Dendritic cell treated with granulocyte-macrophage colony-stimulating factor and Interleukin-4, amounts not matched to agents 40 ng/mL and 50 ng/mL, for 4 days (primary cell): ENCODE measurements around the gene ULK3.
"Not testable (repeated sequence)": the region's sequence is repeated elsewhere in the genome, so short reads cannot be mapped to it uniquely, and the experiment has no call there.

ENCODE experiments used
- H3K27ac Mint-ChIP-seq: one replicate; pipeline ENCODE4 v1.8.0; 2022; ENCODE audit warnings: mild to moderate bottlenecking, mixed read lengths
- H3K27me3 Mint-ChIP-seq: one replicate; pipeline ENCODE4 v1.8.0; 2022; ENCODE audit warnings: mild to moderate bottlenecking, mixed read lengths
- H3K36me3 Mint-ChIP-seq: one replicate; pipeline ENCODE4 v1.8.0; 2022; ENCODE audit warnings: low read depth, mixed read lengths
- H3K4me1 Mint-ChIP-seq: one replicate; pipeline ENCODE4 v1.8.0; 2022; ENCODE audit warnings: low read depth, mixed read lengths
- H3K4me3 Mint-ChIP-seq: one replicate; pipeline ENCODE4 v1.8.0; 2022; ENCODE audit warnings: mild to moderate bottlenecking, moderate library complexity, mixed read lengths
- H3K9me3 Mint-ChIP-seq: one replicate; pipeline ENCODE4 v1.8.0; 2022; ENCODE audit warnings: mixed read lengths
- intact Hi-C: fragments of 100-400 bp; cut with micrococcal nuclease; formaldehyde crosslinking; loops from one replicate; pipeline ENCODE4 v1.15.0; 2022

ULK3 gene, protein sequence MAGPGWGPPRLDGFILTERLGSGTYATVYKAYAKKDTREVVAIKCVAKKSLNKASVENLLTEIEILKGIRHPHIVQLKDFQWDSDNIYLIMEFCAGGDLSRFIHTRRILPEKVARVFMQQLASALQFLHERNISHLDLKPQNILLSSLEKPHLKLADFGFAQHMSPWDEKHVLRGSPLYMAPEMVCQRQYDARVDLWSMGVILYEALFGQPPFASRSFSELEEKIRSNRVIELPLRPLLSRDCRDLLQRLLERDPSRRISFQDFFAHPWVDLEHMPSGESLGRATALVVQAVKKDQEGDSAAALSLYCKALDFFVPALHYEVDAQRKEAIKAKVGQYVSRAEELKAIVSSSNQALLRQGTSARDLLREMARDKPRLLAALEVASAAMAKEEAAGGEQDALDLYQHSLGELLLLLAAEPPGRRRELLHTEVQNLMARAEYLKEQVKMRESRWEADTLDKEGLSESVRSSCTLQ

DNA sequence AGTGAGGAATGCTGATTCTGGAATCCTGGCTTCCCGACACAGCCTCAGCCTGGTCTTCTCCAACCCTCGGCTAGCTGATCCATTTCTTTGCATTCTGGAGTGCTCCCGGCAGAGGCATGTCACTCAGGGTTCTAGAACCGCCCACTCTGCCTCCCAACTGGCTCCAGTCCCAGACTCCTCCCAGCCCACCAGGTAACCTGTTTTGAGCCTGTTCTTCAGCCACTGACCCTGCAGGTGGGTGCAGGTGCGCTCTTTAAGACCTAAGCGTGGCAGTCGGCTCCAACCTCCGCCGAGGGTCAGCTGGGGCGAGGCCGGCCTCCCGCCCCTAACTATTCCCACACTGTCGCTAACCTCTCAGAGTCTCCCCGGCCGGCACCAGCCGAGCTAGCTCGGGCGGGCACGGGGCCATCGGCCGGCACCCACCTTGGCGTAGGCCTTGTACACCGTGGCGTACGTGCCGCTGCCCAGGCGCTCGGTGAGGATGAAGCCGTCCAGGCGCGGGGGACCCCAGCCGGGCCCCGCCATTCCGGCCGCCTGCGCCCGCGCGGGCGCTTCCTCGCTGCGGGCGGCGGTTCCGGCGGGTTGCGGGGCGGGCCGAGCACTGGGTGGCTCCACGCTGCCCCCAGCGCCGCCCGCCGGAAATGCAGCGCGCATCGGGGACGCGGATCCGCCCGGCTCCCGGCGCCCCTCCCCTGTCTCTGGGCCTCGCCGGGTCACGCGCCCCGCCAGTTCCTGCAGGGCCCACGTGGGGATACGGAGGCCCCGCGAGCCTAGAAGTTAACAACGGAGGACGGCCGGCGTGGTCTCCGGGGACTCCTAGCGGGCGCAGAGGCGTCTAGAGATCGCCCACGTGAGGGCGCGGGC, at the start of gene ULK3:
Gene ULK3, minus strand, starts transcription at position 576 of the 864 bp plus-strand sequence. Its CDS starts 51 bp downstream, at position 525.
- peaks cover 42% of the 10 kb centered on the region for H3K4me1 Mint-ChIP-seq
- H3K9me3 Mint-ChIP-seq: no peaks in the 10 kb centered on the region
- peaks cover 87% of the 10 kb centered on the region for H3K36me3 Mint-ChIP-seq
- H3K27ac Mint-ChIP-seq: peak within 1 kb of the TSS; percentile 83
- H3K4me3 Mint-ChIP-seq: peak within 1 kb of the TSS; percentile 87
- no peaks in the 10 kb centered on the region for H3K27me3 Mint-ChIP-seq
- intact Hi-C loops: loop anchor here (1.0 to 5.0 kb wide), 3 partner anchors 58 to 94 kb away; partner anchors contain the start of genes COX5A and FAM219B

DNA sequence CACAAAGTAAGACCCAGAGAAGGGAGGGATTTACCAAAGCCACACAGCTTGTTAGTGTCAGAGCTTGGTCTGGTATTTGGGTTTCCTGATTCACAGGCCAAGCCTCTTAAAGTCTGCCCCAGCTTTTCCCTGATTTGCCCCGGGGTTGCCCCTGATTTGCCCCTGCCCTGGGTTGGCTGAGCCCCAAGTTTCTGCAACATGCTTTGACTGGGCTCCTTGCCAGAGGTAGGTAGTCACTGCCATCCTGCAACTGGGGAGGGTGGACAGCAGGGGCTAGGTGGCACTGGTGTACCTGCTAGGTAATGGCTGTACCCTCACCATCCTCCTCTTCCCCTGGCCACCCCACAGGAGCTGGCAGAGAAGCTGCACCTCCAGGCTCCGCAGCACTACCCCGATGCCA, 49.4 kb upstream of the ULK3 start:
- Mint-ChIP-seq H3K36me3 (peaks cover 58% of the 10 kb centered on the region), H3K27me3 (no peaks in the 10 kb centered on the region), H3K4me1 (peaks cover 46% of the 10 kb centered on the region), H3K9me3 (no peaks in the 10 kb centered on the region), H3K4me3 (no peak overlapping the region), H3K27ac (no peak overlapping the region)
- intact Hi-C loops: no loop called here

DNA sequence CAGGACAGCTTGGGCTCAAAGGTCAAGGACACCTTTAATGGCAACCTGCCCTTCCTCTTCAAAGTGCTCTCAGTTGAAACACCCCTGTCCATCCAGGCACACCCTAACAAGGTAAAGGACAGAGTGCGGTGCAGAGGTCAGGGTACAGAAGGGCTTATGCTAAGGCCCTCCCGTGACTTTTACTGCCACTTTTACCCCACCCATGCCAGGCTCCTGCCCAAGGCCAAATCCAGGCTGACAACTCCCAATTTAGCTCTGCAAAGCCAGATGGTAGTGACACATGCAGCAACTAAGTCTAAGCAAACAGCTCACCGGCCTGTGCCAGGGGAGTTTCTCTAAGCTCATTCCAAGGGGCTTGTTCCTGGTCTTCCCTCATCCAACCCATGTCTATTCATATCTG, 48.5 kb upstream of the ULK3 start:
- Mint-ChIP-seq H3K27ac (no peak overlapping the region), H3K27me3 (no peaks in the 10 kb centered on the region), H3K4me3 (no peak overlapping the region), H3K4me1 (peaks cover 52% of the 10 kb centered on the region), H3K36me3 (peaks cover 50% of the 10 kb centered on the region), H3K9me3 (no peaks in the 10 kb centered on the region)
- intact Hi-C loops: loop anchor here (2.0 kb wide), 1 partner anchor 19 kb away; the partner anchor contains the start of gene SCAMP2

DNA sequence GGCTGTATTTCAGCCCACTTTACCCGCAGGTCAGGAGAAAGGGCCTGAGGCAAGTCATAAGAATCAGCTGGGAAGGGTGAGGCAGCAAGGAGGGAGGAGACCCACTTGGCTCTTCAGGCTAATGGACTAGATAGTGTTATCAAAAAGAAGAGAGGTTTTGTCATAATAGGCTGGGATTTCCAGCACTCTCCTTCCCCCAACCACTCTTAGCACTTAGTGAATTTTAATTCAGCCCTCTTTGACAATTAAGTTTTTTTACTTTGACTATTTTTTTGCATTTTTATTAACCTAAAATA, 47.7 kb upstream of the ULK3 start:
- Mint-ChIP-seq H3K9me3 (no peaks in the 10 kb centered on the region), H3K27ac (peak overlapping the region; percentile 78), H3K27me3 (no peaks in the 10 kb centered on the region), H3K36me3 (peaks cover 44% of the 10 kb centered on the region), H3K4me1 (peaks cover 61% of the 10 kb centered on the region), H3K4me3 (peak overlapping the region; percentile 83)
- intact Hi-C loops: loop anchor here (2.0 kb wide), 1 partner anchor 18 kb away; the partner anchor contains the start of gene SCAMP2

DNA sequence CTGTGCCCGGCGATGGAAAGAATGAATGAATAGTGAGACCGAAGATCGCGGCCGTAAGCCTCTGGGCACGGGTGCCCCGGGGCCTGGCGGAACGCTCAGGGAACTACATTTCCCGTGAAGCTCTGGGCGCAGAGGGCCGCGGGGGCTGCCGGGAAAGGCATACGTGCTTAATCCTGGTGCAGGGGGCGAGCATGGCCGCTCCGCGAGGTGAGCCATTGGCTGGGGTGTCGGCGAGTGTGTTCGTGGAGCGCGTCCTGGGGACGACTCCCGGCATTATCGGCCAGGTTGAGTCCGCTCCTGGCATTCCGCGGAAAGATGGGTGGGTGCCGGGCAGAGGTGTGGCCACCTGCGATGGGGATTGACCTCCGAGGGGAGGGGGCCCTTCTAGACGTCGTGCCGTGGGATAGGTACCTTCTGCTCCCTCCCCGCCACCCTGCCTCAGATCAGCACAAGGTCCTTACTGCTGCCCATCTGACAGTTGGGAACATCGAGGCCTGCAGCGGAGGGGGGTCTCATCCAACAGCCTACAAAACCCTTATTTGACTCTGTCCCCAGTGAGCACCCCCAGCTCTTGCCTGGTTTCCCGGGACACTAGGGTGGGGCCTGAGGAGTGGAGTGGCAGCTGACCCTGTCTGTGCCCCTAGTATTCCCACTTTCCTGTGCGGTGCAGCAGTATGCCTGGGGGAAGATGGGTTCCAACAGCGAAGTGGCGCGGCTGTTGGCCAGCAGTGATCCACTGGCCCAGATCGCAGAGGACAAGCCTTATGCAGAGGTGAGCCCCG, 47.1 kb upstream of the ULK3 start, which contains the start of gene MPI:
Gene MPI, plus strand, starts transcription at position 160 of the 782 bp plus-strand sequence. Its CDS starts 32 bp downstream, at position 192.
- intact Hi-C loops: loop anchor here (2.0 kb wide), 1 partner anchor 17 kb away; the partner anchor contains the start of gene SCAMP2
- Mint-ChIP-seq H3K9me3 (no peaks in the 10 kb centered on the region), H3K27ac (peak within 1 kb of the TSS; percentile 78), H3K36me3 (peaks cover 44% of the 10 kb centered on the region), H3K4me1 (peaks cover 63% of the 10 kb centered on the region), H3K4me3 (peak within 1 kb of the TSS; percentile 83), H3K27me3 (no peaks in the 10 kb centered on the region)

DNA sequence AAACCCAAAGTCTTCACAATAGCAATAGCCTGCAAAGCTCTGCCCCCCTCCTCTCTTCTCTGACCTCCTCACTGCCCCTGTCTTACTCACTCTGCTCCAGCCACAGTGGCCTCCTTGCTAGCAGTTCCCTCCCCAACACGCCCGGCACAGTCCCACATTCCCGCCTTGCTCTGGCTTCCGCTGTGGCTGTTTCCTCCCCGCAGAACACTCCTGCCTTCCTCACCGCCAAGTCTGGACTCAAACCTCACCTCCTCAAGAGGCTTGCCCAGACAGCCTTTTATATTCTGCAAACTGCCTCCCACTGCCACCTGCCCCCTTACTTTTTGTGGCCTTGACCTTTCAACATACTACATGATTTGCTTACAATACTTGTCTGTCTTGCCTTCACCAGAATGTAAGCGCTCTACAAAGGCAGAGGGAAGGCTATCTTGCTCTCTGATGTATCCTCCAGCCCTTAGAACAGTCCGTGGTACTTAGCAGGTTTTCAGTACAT, 46.5 kb upstream of the ULK3 start:
- H3K4me1 Mint-ChIP-seq: peaks cover 70% of the 10 kb centered on the region
- H3K9me3 Mint-ChIP-seq: no peaks in the 10 kb centered on the region
- intact Hi-C loops: no loop called here
- H3K36me3 Mint-ChIP-seq: peaks cover 41% of the 10 kb centered on the region
- H3K27ac Mint-ChIP-seq: peak overlapping the region; percentile 78
- peak overlapping the region; percentile 83 for H3K4me3 Mint-ChIP-seq
- H3K27me3 Mint-ChIP-seq: no peaks in the 10 kb centered on the region

DNA sequence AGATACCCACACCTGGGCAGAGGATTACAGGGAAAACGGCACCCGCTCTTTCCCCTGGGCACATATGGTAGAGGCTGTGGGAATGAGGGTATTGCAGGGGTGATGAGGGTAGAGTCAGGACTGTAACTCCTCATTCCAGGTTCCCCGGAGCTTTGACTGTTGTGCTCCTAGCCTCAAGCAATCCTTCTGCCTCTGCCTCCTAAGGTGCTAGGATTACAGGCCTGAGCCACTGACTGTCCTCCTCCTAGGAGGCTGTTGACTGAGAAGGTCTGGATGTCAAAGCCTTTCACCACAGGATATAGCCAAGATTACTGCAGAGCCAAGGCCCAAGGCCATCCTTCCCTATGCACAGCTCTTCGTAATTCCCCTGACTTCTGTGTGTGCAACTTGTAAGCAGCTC, 45.8 kb upstream of the ULK3 start:
- no peaks in the 10 kb centered on the region for H3K9me3 Mint-ChIP-seq
- H3K4me1 Mint-ChIP-seq: peaks cover 74% of the 10 kb centered on the region
- intact Hi-C loops: no loop called here
- H3K4me3 Mint-ChIP-seq: peak overlapping the region; percentile 83
- peak overlapping the region; percentile 78 for H3K27ac Mint-ChIP-seq
- H3K36me3 Mint-ChIP-seq: peaks cover 34% of the 10 kb centered on the region
- H3K27me3 Mint-ChIP-seq: no peaks in the 10 kb centered on the region

DNA sequence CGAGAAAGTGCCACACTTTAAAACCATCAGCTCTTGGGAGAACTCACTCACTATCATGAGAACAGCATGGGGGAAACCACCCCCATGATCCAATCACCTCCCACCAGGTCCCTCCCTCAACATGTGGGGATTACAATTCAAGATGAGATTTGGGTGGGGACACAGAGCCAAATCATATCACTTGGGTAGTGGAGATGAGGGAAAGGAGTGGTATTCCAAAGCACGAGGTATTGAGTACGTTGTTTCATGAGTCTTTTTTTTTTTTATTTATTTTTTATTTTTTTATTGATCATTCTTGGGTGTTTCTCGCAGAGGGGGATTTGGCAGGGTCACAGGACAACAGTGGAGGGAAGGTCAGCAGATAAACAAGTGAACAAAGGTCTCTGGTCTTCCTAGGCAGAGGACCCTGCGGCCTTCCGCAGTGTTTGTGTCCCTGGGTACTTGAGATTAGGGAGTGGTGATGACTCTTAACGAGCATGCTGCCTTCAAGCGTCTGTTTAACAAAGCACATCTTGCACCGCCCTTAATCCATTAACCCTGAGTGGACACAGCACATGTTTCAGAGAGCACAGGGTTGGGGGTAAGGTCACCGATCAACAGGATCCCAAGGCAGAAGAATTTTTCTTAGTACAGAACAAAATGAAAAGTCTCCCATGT, 44.7 kb upstream of the ULK3 start:
- H3K4me3 Mint-ChIP-seq: not testable (repeated sequence)
- peaks cover 77% of the 10 kb centered on the region for H3K4me1 Mint-ChIP-seq

DNA sequence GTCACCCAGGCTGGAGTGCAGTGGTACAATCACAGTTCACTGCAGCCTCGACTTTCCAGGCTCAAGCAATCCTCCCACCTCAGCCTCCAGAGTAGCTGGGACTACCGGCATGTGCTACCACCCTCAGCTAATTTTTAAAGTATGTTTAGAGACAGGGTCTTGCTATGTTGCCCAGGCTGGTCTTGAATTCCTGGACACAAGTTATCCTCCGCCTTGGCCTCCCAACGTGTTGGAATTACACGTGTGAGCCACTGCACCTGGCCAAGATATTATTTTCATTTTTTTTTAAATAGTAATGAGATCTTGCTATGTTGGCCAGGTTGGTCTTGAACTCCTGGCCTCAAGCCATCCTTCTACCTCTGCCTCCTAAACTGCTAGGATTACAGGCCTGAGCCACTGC, 42.5 kb upstream of the ULK3 start:
- Mint-ChIP-seq H3K4me1 (peaks cover 62% of the 10 kb centered on the region), H3K9me3 (peaks cover 9% of the 10 kb centered on the region), H3K36me3 (peaks cover 7% of the 10 kb centered on the region), H3K4me3 (peak overlapping the region; percentile 51), H3K27me3 (no peaks in the 10 kb centered on the region), H3K27ac (peak overlapping the region; percentile 91)
- intact Hi-C loops: no loop called here

More for the DNA sequence above, 44.7 kb upstream of the ULK3 start:
- intact Hi-C loops, H3K9me3 Mint-ChIP-seq, H3K27me3 Mint-ChIP-seq: not testable (repeated sequence)
- peaks cover 23% of the 10 kb centered on the region for H3K36me3 Mint-ChIP-seq
- peak overlapping the region; percentile 53 for H3K27ac Mint-ChIP-seq

DNA sequence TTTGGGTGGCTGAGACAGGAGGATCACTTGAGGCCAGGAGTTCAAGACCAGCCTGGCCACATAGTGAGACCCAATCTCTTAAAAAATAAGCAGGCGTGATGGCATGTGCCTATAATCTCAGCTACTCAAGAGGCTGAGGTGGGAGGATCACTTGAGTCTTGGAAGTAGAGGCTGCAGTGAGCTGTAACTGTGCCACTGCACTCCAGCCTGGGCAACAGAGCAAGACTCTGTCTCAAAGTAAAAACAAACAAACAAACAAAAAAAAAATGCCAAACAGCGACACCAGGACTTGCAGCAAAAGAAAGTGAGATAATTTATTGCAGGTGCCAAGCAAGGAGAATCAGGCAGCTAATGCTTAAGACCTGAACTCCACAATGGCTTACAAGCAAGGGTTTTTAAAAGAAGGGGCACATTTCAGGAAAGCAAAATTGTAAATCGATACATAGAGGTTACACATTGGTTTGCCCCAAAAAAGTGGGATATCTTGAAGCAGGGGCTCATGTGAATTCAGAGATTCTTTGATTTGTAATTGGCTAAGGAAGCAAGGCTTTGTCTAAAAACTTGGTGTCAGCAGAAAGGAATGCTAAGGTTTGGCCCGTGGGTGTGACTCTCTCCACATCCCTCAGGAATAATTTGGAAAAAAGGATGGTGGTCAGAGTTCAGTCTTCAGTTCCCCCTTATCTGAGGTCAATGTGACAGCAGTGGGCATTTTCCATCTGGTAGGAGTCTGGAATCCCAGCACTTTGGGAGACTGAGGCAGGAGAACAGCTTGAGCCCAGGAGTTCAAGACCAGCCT, 41.7 kb upstream of the ULK3 start:
- H3K27ac Mint-ChIP-seq: peak overlapping the region; percentile 91
- H3K36me3 Mint-ChIP-seq: peaks cover under 1% of the 10 kb centered on the region
- peaks cover 54% of the 10 kb centered on the region for H3K4me1 Mint-ChIP-seq
- intact Hi-C loops: no loop called here
- H3K4me3 Mint-ChIP-seq: peak overlapping the region; percentile 44
- H3K27me3 Mint-ChIP-seq: no peaks in the 10 kb centered on the region
- H3K9me3 Mint-ChIP-seq: peaks cover 9% of the 10 kb centered on the region

DNA sequence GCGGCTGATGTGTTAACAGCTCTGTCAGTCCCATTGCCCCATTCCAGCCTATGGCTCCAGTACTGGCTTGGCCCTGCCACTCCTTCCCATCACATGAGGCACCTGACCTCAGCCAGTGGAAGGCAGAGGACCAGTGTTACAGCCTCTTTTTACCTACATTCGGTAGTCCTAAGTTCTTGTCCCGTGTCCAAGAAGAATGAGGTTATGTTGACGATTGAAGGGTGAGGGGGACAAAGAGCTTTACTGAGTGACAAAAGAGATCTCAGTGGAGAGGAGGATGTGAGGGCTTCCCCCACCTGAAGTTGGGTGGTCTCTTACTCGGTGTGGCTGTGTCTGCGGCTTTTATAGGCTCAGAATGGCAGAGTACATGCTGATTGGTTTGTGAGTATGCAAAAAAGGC, 39.6 kb upstream of the ULK3 start:
- H3K9me3 Mint-ChIP-seq: peaks cover 9% of the 10 kb centered on the region
- no peaks in the 10 kb centered on the region for H3K27me3 Mint-ChIP-seq
- intact Hi-C loops: no loop called here
- H3K4me3 Mint-ChIP-seq: no peak overlapping the region
- H3K27ac Mint-ChIP-seq: no peak overlapping the region
- peaks cover 45% of the 10 kb centered on the region for H3K4me1 Mint-ChIP-seq
- no peaks in the 10 kb centered on the region for H3K36me3 Mint-ChIP-seq

DNA sequence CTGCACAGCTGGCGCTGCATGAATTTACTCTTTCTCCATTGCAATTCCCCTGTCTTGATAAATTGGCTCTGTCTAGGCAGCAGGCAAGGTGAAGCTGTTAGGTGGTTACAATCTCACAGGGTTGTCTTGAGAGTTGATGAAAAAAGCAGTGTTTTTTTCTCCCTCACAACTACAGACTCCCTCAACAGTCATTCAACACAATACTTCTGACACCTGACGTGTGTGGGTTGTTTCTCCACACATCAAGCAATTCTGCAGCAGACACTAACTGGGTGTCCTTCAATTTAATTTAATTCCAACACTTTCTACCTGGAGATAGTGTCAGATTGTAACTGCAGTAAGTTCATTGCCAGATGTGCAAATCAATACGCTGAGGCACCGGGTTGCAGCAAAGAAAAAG, 35.3 kb upstream of the ULK3 start:
- intact Hi-C loops: no loop called here
- H3K36me3 Mint-ChIP-seq: peaks cover under 1% of the 10 kb centered on the region
- no peak overlapping the region for H3K27ac Mint-ChIP-seq
- H3K4me1 Mint-ChIP-seq: peaks cover 29% of the 10 kb centered on the region
- peaks cover 1% of the 10 kb centered on the region for H3K27me3 Mint-ChIP-seq
- H3K9me3 Mint-ChIP-seq: peaks cover 9% of the 10 kb centered on the region
- H3K4me3 Mint-ChIP-seq: no peak overlapping the region
